Prostate gland (tissue), 2 donors: ENCODE results near the gene FRG1.
"Not testable (repeated sequence)": the region's sequence is repeated elsewhere in the genome, so short reads cannot be mapped to it uniquely, and the experiment has no call there.

Source experiments
- POLR2AphosphoS5 ChIP-seq: sonication (generic); formaldehyde crosslinking; IDR thresholded peaks from one replicate; pipeline ENCODE4 v1.6.1; 2017; ENCODE audit warnings: antibody characterized with exemption
- TF ChIP-seq, protein P1 (sequence below), 4 experiments: fragments of 200-600 bp in 2 of 4; fragments of 450-650 bp in 2 of 4; sonication (generic) in 2 of 4; IDR thresholded peaks; 1 replicate in 3 of 4; 2 replicates in 1 of 4; pipeline ENCODE4 v1.5.1; 2016 to 2019; ENCODE audit warnings: antibody characterized with exemption in 4 of 4, mild to moderate bottlenecking in 2 of 4, moderate library complexity in 2 of 4

- TF ChIP-seq, protein P1, sequence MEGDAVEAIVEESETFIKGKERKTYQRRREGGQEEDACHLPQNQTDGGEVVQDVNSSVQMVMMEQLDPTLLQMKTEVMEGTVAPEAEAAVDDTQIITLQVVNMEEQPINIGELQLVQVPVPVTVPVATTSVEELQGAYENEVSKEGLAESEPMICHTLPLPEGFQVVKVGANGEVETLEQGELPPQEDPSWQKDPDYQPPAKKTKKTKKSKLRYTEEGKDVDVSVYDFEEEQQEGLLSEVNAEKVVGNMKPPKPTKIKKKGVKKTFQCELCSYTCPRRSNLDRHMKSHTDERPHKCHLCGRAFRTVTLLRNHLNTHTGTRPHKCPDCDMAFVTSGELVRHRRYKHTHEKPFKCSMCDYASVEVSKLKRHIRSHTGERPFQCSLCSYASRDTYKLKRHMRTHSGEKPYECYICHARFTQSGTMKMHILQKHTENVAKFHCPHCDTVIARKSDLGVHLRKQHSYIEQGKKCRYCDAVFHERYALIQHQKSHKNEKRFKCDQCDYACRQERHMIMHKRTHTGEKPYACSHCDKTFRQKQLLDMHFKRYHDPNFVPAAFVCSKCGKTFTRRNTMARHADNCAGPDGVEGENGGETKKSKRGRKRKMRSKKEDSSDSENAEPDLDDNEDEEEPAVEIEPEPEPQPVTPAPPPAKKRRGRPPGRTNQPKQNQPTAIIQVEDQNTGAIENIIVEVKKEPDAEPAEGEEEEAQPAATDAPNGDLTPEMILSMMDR (IDR thresholded peaks at IDR 0.05), result not testable (repeated sequence)
- not testable (repeated sequence) for TF ChIP-seq POLR2AphosphoS5
Measured at GRCh38 chr4:189948486-189948885, 7.8 kb downstream of the FRG1 start.
